OCI-LY3 (cell line): ENCODE measurements around the gene COG3.

Experiments
- H2AFZ ChIP-seq: fragments of 200-600, 300-600 bp; shearing (Covaris generic); 2 replicates; pipeline ENCODE4 v1.6.0; 2014; ENCODE audit warnings: antibody characterized with exemption, low read depth, low read length
- H3K27ac ChIP-seq: fragments of 200-600, 300-600 bp; sonication (generic); 2 replicates; pipeline ENCODE4 v1.5.1; 2014; ENCODE audit warnings: mild to moderate bottlenecking, low read length, moderate library complexity, mixed read lengths
- H3K27me3 ChIP-seq: fragments of 200-600, 300-600 bp; sonication (generic); 2 replicates; pipeline ENCODE4 v1.6.1; 2014; ENCODE audit warnings: low read depth, low read length, mixed read lengths
- H3K36me3 ChIP-seq: fragments of 200-600, 300-600 bp; sonication (generic); replicated peaks from 2 replicates; pipeline ENCODE3; 2014; ENCODE audit warnings: low read depth, low read length, mixed read lengths
- H3K4me1 ChIP-seq: fragments of 300-600, 200-600 bp; sonication (generic); 2 replicates; pipeline ENCODE4 v1.6.1; 2014; ENCODE audit warnings: low read length, mixed read lengths
- H3K4me2 ChIP-seq: fragments of 200-600, 300-600 bp; sonication (generic); 2 replicates; pipeline ENCODE4 v1.6.1; 2014; ENCODE audit warnings: low read length, mixed read lengths
- H3K4me3 ChIP-seq: fragments of 300-600, 200-600 bp; sonication (generic); 2 replicates; pipeline ENCODE4 v1.5.1; 2014; ENCODE audit warnings: antibody characterized with exemption, mild to moderate bottlenecking, low read length, moderate library complexity
- H3K79me2 ChIP-seq: fragments of 300-600, 200-600 bp; shearing (Covaris generic); 2 replicates; pipeline ENCODE4 v1.6.1; 2014; ENCODE audit warnings: mild to moderate bottlenecking, low read length, mixed read lengths
- H3K9ac ChIP-seq: fragments of 300-600, 200-600 bp; shearing (Covaris generic); 2 replicates; pipeline ENCODE4 v1.6.0; 2014; ENCODE audit warnings: mild to moderate bottlenecking, low read length, moderate library complexity
- H3K9me3 ChIP-seq: fragments of 200-600, 300-600 bp; shearing (Covaris generic); 2 replicates; pipeline ENCODE4 v1.6.1; 2014; ENCODE audit warnings: low read length, mixed read lengths; ENCODE audit not compliant: insufficient read depth
- H4K20me1 ChIP-seq: fragments of 200-600, 300-600 bp; sonication (generic); 2 replicates; pipeline ENCODE4 v1.6.1; 2016; ENCODE audit warnings: low read length, mixed read lengths; ENCODE audit not compliant: insufficient read depth
- CTCF ChIP-seq: fragments of 200-600, 300-600 bp; sonication (generic); IDR thresholded peaks from 2 replicates; pipeline ENCODE4 v1.5.1; 2014; ENCODE audit warnings: antibody characterized with exemption, low read length, low read depth
- EZH2phosphoT487 ChIP-seq: fragments of 200-600 bp; shearing (Covaris generic); IDR thresholded peaks from 2 replicates; pipeline ENCODE4 v1.6.1; 2018; ENCODE audit warnings: antibody characterized with exemption, mixed run types, low read depth

Gene COG3

GRCh38 chr13:45584816-45585215 is 120.1 kb downstream of the COG3 start:
- Histone ChIP-seq H3K27ac (no peak overlapping the region), H3K9ac (no peak overlapping the region), H2AFZ (no peak overlapping the region), H3K9me3 (no peaks in the 10 kb centered on the region), H3K36me3 (no peaks in the 10 kb centered on the region), H3K27me3 (peaks cover 13% of the 10 kb centered on the region; the same call in 1 of the 2 replicates), H4K20me1 (no peaks in the 10 kb centered on the region), H3K4me3 (no peak overlapping the region), H3K4me2 (no peak overlapping the region), H3K79me2 (no peaks in the 10 kb centered on the region), H3K4me1 (no peaks in the 10 kb centered on the region)
- TF ChIP-seq EZH2phosphoT487 (no peak), CTCF (peak; percentile 22; the same call in 1 of the 2 replicates)
